Spleen (tissue), 7 donors: ENCODE results near the gene RETREG1.

Source experiments
- POLR2A ChIP-seq, 3 donors: fragments of 450-650 bp; IDR thresholded peaks; one replicate each; pipeline ENCODE4 v1.5.1; 2017; ENCODE audit warnings: antibody characterized with exemption in 3 of 3, mild to moderate bottlenecking in 1 of 3
- TF ChIP-seq, protein P1 (sequence below), 11 experiments: fragments of 200-600 bp in 7 of 11; fragments of 450-650 bp in 4 of 11; sonication (generic) in 4 of 11; IDR thresholded peaks in 8 of 11; conservative IDR thresholded peaks in 3 of 11; 1 replicate in 7 of 11; 2 replicates in 4 of 11; pipeline versions ENCODE4 v1.4.0 to v1.8.0; 2016 to 2021; ENCODE audit warnings: antibody characterized with exemption in 11 of 11, inconsistent platforms in 4 of 11, mild to moderate bottlenecking in 1 of 11
- donor health status: DM: no; HTN: no; CAD: no; lungs with moderate emphysema.
- donor health status: DM: no; HTN: no; CAD: no.
- donor health status: DM: no; HTN: no; CAD: no.

DNA sequence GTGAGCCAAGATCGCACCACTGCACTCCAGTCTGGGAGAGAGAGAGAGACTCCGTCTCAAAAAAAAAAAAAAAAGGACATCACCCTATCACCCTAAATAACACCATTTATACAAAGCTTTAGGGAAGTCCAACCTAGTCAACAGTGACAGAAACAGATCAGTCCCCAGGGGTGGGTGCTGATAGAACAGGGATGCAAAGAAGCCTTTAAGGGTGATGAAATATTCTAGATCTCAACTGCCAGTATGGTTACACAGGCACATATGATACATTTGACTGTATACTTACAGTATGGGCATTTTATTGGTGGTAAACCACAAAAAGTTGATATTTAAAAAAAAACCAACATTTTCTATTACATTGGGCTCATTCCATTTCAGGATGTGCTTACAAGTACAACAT lies 4.8 kb downstream of the RETREG1 start:
- TF ChIP-seq, protein P1, sequence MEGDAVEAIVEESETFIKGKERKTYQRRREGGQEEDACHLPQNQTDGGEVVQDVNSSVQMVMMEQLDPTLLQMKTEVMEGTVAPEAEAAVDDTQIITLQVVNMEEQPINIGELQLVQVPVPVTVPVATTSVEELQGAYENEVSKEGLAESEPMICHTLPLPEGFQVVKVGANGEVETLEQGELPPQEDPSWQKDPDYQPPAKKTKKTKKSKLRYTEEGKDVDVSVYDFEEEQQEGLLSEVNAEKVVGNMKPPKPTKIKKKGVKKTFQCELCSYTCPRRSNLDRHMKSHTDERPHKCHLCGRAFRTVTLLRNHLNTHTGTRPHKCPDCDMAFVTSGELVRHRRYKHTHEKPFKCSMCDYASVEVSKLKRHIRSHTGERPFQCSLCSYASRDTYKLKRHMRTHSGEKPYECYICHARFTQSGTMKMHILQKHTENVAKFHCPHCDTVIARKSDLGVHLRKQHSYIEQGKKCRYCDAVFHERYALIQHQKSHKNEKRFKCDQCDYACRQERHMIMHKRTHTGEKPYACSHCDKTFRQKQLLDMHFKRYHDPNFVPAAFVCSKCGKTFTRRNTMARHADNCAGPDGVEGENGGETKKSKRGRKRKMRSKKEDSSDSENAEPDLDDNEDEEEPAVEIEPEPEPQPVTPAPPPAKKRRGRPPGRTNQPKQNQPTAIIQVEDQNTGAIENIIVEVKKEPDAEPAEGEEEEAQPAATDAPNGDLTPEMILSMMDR (IDR thresholded peaks at IDR 0.05 in 8 of 11, conservative IDR thresholded peaks at IDR 0.05 in 3 of 11) = no peak
- TF ChIP-seq POLR2A (IDR thresholded peaks at IDR 0.05) = no peak
